HepG2 (cell line): Measurements from ENCODE around the gene WWP2. TPM values are rescaled to one million over a fixed set of nuclear protein-coding genes. Genes with fewer than 3 reads are reported as not detected.

Experiments
- CREB3 ChIP-seq: sonication (generic); formaldehyde crosslinking; IDR thresholded peaks from 2 replicates; pipeline ENCODE4 v1.5.0; 2020; ENCODE audit warnings: missing genetic modification reagents
- DBP ChIP-seq: sonication (generic); formaldehyde crosslinking; IDR thresholded peaks from 2 replicates; pipeline ENCODE4 v1.4.0; 2020; ENCODE audit warnings: missing genetic modification reagents; ENCODE audit errors: not compliant biosample characterization
- DPF2 ChIP-seq: sonication (generic); formaldehyde crosslinking; IDR thresholded peaks from 2 replicates; pipeline ENCODE4 v1.4.0; 2020; ENCODE audit warnings: mild to moderate bottlenecking, low read depth, missing genetic modification reagents, borderline replicate concordance
- ERF ChIP-seq: IDR thresholded peaks from 2 replicates; pipeline ENCODE4 v1.6.1; 2018; ENCODE audit warnings: missing biosample characterization, missing genetic modification reagents
- FOXP4 ChIP-seq: sonication (generic); formaldehyde crosslinking; IDR thresholded peaks from 2 replicates; pipeline ENCODE4 v1.4.0; 2020; ENCODE audit warnings: missing genetic modification reagents
- HOMEZ ChIP-seq: IDR thresholded peaks from 2 replicates; pipeline ENCODE4 v1.6.1; 2016; ENCODE audit warnings: low read depth
- HOXA3 ChIP-seq: sonication (generic); formaldehyde crosslinking; IDR thresholded peaks from 2 replicates; pipeline ENCODE4 v1.5.0; 2020; ENCODE audit warnings: missing genetic modification reagents
- IKZF5 ChIP-seq: IDR thresholded peaks from 2 replicates; pipeline ENCODE4 v1.6.1; 2018; ENCODE audit warnings: missing genetic modification reagents, mild to moderate bottlenecking, missing compliant biosample characterization
- MBD4 ChIP-seq: IDR thresholded peaks from 2 replicates; pipeline ENCODE4 v1.6.1; 2012; ENCODE audit warnings: low read length, inconsistent platforms, borderline replicate concordance
- MTA1 ChIP-seq: sonication (generic); formaldehyde crosslinking; IDR thresholded peaks from 2 replicates; pipeline ENCODE4 v1.4.0; 2020; ENCODE audit warnings: missing genetic modification reagents, mild to moderate bottlenecking, borderline replicate concordance
- RAD21 ChIP-seq: fragments of 450-650 bp; formaldehyde crosslinking; IDR thresholded peaks from 2 replicates; pipeline ENCODE4 v1.5.0; 2020; ENCODE audit warnings: mild to moderate bottlenecking
- SIN3A ChIP-seq: IDR thresholded peaks from 2 replicates; pipeline ENCODE4 v1.6.1; 2011; ENCODE audit warnings: low read depth, mild to moderate bottlenecking, control low read depth, low read length, borderline replicate concordance
- SMYD3 ChIP-seq: sonication (generic); formaldehyde crosslinking; IDR thresholded peaks from 2 replicates; pipeline ENCODE4 v1.8.1; 2023; ENCODE audit warnings: mild to moderate bottlenecking, missing genetic modification reagents
- THYN1 ChIP-seq: sonication (generic); formaldehyde crosslinking; IDR thresholded peaks from 2 replicates; pipeline ENCODE4 v1.8.1; 2023; ENCODE audit warnings: low read depth, mild to moderate bottlenecking, moderate library complexity, missing genetic modification reagents, borderline replicate concordance
- ZBTB7A ChIP-seq: sonication (generic); formaldehyde crosslinking; IDR thresholded peaks from 2 replicates; pipeline ENCODE4 v1.8.0; 2022; ENCODE audit warnings: mild to moderate bottlenecking, missing genetic modification reagents
- ZEB1 ChIP-seq: IDR thresholded peaks from 2 replicates; pipeline ENCODE4 v1.6.1; 2012; ENCODE audit warnings: mild to moderate bottlenecking, low read depth, inconsistent platforms; ENCODE audit not compliant: insufficient replicate concordance
- ZFP82 ChIP-seq: sonication (generic); formaldehyde crosslinking; IDR thresholded peaks from 2 replicates; pipeline ENCODE4 v1.5.1; 2020; ENCODE audit warnings: mild to moderate bottlenecking, missing genetic modification reagents, borderline replicate concordance
- ZNF33B ChIP-seq: sonication (generic); formaldehyde crosslinking; IDR thresholded peaks from 2 replicates; pipeline ENCODE4 v1.5.1; 2020; ENCODE audit warnings: mild to moderate bottlenecking, missing genetic modification reagents
- ZNF619 ChIP-seq: sonication (generic); formaldehyde crosslinking; IDR thresholded peaks from 2 replicates; pipeline ENCODE4 v1.4.0; 2020; ENCODE audit warnings: mild to moderate bottlenecking, missing genetic modification reagents
- ZNF670 ChIP-seq: sonication (generic); formaldehyde crosslinking; IDR thresholded peaks from 2 replicates; pipeline ENCODE4 v1.8.0; 2022; ENCODE audit warnings: mild to moderate bottlenecking, missing genetic modification reagents, borderline replicate concordance
- ZSCAN21 ChIP-seq: sonication (generic); formaldehyde crosslinking; IDR thresholded peaks from 2 replicates; pipeline ENCODE4 v1.8.0; 2022; ENCODE audit warnings: mild to moderate bottlenecking, missing genetic modification reagents, moderate library complexity, borderline replicate concordance
- ZSCAN25 ChIP-seq: sonication (generic); formaldehyde crosslinking; IDR thresholded peaks from 2 replicates; pipeline ENCODE4 v1.8.0; 2022; ENCODE audit warnings: mild to moderate bottlenecking, missing genetic modification reagents
- ZSCAN29 ChIP-seq: sonication (generic); formaldehyde crosslinking; conservative IDR thresholded peaks from 2 replicates; pipeline ENCODE4 v1.4.0; 2020; ENCODE audit warnings: mild to moderate bottlenecking, missing genetic modification reagents
- polyA plus RNA-seq, 8 experiments: library from polyadenylated mRNA; depleted of rRNA in 3 of 8; stranded (reverse) in 7 of 8; unstranded in 1 of 8; fragments of >200 nt; fragmentation: Illumina TruSeq in 4 of 8; extraction: Trizol in 4 of 8; gene quantifications; 2 replicates each; pipeline versions ENCODE4 v1.2.1 to v1.2.3, GENCODE V29; 2011 to 2016; ENCODE audit warnings: low read depth in 4 of 8, missing spikeins in 1 of 8, mixed read lengths in 1 of 8; ENCODE audit not compliant: insufficient read depth in 1 of 8
- total RNA-seq, 5 experiments: library from RNA; depleted of rRNA; stranded (reverse); fragments of >200 nt; fragmentation: Illumina TruSeq; extraction: Trizol; gene quantifications; 2 replicates each; pipeline ENCODE4 v1.2.3, GENCODE V29; 2016; ENCODE audit warnings: low read depth in 1 of 5

Gene WWP2
- total and polyA plus RNA-seq, 2 of the 13 experiments (the other 11 are each of a cell fraction or from before 2014, with no cell fraction given): 11.4 to 28.2 TPM

- peak; percentile 97 for TF ChIP-seq ZSCAN29 (CRISPR knock-in tag)
- TF ChIP-seq ZNF670 (CRISPR knock-in tag): no peak; the same call in 1 of the 2 replicates
- TF ChIP-seq SMYD3: peak; percentile 73; the same call in 1 of the 2 replicates
- TF ChIP-seq ZBTB7A (CRISPR knock-in tag): peak; percentile 45; the same call in 1 of the 2 replicates
- peak; percentile 60; the same call in 1 of the 2 replicates for TF ChIP-seq ZSCAN21 (CRISPR knock-in tag)
- no peak for TF ChIP-seq DBP (CRISPR knock-in tag)
- TF ChIP-seq ZEB1: peak; percentile 42
- TF ChIP-seq ZSCAN25 (CRISPR knock-in tag): no peak
- peak; percentile 82; the same call in 1 of the 2 replicates for TF ChIP-seq ERF (CRISPR knock-in tag)
- TF ChIP-seq MBD4: no peak
- TF ChIP-seq ZNF619: no peak
- TF ChIP-seq SIN3A: 0 out of 2 replicates have a peak, but pooled peaks have one; percentile 43
- TF ChIP-seq CREB3 (CRISPR knock-in tag): 0 out of 2 replicates have a peak, but pooled peaks have one; percentile 46
- TF ChIP-seq FOXP4: peak; percentile 96
- TF ChIP-seq MTA1 (CRISPR knock-in tag): peak; percentile 76
- peak; percentile 60 for TF ChIP-seq HOMEZ (CRISPR knock-in tag)
- TF ChIP-seq DPF2 (CRISPR knock-in tag): peak; percentile 93
- peak; percentile 36; the same call in 1 of the 2 replicates for TF ChIP-seq RAD21 (CRISPR knock-in tag)
- no peak for TF ChIP-seq THYN1 (CRISPR knock-in tag)
- 0 out of 2 replicates have a peak, but pooled peaks have one; percentile 23 for TF ChIP-seq ZFP82
- TF ChIP-seq HOXA3 (CRISPR knock-in tag): peak; percentile 79
- no peak for TF ChIP-seq ZNF33B (CRISPR knock-in tag)
- TF ChIP-seq IKZF5 (CRISPR knock-in tag): peak; percentile 88
Measured at GRCh38 chr16:69830534-69831211, 68.5 kb downstream of the WWP2 start (continued).
